ENCODE measurements around the gene KDF1.

KDF1 gene

DNA sequence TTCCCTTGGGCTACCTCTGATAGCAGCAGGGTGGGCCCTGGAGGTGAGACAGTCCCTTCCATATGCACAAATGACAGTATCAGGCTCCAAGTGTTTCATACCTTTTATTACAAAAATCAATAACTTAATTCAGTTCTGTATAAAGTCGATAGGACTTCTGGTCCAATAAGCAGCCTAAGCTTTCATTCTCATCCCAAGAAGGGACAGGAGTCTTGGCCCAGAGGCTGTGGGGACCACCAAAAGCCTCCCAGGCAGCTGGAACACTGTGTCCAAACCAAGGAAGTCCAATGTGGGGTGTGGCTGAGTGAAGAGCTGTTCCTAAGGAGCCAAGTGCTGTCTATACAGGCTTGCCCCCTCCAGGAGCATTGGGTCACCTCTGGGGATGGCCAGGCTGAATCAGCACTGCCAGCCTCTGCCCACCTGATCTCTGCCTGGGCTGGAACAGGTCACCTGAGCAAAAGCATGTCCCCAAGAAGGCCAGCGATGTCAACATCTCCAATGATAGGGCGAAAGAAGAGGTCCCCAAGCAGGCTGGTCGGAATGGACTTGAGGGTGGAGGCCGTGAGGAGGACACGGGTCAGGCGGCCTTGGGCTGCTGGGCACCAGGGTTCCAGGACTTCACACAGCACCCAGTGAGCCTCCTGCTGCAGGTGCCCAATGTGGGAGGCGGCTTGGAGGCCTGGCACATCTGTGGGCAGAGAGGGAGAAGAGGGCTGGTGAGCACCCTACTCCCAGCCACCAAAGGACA, 48.7 kb downstream of the KDF1 start:
- no peak for DNase-seq

DNA sequence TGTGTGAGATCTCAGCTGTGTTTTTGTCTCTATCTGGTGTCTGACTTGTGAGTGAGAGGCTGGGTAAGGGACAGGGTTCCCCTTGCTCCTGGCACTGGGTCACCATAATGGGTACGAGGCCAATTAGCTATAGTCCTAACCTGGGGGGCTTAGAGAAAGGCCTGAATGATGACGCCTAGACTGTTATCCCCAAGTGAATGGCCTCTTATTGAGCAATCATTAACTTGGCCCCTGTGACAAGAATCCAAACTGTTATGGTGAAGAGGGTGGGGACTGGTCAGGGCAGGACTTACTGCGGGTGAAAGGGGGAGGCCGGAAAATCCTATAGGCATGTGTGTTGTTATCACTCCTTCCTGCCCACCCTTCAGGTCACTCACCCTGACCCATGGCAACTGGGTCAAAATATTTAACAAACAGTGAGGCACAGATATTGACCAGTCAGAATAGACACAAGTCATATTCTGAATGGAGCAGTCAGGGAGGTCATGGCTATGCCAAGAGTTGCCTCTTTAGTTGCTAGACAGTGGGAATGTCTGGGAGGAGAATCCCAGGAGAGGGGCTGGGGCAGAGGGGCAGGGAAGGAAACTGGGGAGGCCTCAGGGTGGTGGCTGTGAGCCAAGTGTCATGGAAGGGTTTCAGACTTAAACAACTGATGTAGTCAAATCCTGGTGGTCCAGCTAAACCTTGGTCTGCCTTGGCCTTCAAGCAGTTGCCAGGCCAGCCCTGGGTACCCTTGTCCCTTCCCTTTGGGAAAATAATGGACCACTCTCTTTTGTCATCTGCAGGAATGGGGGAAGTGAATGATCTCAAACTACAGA, 49.7 kb downstream of the KDF1 start:
- DNase-seq = no peak

DNA sequence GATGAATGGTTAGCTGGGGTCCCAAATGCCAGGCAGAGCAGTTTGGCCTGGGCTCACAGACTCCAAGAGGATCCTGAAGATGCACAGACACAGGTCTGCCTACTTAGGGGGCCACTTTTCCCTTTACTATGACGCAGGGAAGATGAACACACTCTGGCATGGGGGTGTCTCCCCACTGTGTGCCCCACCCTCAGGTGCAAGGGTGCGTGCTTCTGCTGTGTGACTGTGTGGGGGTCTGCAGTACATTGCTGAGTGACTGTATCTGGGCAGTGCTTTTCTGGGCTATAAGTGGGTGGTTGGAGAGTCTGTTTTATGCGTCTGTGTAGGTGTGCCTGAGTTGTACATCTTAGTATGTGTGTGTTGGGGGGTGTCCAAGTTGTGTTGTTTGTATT, 50.3 kb downstream of the KDF1 start:
- DNase-seq = no peak

DNA sequence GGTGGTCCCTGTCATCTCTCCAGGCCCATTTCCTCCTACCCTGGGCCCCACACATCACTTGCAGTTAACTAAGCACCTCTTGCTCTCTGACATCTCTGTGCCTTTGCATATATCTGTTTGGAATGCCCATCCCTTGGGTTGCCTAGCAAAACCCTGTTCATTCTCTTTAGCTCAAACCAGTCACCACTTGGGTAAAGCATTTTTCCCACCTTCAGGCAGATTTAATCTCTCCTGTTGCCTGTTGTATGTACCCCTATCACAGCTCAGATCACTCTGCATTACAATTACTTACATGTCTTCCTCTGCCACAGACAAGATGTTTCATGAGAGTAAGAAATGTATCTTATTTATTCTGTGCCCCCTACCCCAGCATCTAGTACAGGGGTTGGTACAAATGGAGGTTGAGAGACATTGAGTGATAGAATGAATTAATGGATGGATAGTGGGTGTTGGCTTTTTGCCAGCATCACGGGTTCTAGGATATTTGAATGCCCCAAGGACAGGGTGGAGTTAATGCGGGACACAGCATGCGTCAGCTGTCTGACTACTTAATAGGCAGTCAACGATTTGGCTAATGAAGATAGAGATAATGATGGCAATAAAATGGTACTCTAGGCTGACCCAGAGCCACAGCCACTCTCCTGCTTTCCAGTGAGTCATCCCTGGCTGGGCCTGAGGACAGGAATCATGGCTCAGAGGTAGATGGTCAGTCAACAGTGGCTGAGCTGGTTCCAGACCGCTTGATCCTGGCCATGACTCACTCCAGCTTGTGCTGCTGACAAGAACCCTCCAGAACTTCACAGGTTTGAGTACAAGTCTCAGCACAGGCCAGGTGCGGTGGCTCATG, 53.0 kb downstream of the KDF1 start:
- DNase-seq = no peak

DNA sequence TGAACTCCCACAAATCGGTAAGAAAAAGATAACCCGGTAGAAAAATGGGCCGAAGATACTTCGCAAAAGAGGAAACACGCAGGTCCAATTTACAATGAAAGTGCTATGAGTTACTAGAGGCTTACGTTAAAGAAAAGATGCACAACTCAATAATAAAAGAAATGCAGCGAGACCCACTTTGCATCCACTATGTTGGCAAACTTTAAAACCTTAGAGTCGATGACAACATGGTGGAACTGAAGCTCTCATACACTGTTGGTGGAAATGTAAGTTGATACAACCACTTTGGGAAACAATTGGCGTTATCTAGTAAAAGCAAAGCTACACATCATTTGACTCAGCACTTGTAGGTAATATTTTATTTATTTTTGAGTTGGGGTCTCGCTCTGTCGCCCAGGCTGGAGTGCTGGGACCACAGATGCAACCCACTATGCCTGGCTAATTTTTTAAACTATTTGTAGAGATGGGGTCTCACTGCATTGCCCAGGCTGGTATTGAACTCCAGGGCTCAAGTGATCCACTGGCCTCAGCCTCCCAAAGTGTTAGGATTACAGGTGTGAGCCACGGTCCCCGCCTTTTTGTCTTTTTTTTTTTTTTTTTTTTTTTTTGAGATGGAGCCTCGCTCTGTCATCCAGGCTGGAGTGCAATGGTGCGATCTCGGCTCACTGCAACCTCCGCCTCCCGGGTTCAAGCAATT, 59.3 kb downstream of the KDF1 start:
- DNase-seq = no peak

DNA sequence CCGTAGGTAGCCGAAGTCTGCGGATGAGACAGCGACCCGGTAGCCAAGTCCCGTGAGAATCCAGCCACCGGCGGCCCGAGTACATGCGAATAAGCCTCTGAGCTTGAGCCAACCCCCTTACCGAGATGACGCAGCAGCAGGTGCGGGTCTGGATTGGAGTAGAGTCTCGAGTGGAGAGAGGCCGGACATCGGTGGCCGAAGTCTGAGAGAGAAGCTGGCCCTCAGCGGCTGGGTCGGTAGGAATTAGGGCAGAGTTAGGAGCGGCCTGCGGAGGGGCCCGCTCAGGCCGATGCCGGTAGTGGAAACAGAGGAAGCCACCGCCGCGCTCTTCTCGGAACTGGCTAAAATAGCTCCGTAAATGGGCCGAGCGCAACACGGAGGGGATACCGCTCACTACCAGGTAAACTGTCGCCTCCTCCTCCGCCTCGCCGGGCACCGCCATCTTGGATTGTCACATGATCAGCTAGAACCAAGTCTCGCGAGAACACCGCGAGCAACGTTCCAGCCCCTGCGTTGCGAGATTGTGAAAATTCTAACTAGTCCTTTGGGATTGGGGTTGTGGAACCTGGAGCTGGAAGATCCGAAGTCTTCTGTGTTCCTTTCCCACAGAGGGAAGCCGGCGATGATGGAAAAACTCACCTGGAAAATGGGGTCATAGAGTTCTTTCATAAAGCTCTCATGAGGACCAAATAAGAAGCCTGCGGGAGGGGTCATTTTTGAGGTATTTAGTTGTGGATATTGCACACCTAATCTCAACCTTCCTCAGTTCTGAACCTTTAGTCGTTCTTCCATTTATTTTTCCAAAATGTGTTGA, 60.1 kb downstream of the KDF1 start, which contains the start of gene GPATCH3:
TSS of gene GPATCH3 (minus strand) at position 467 of the 814 bp plus-strand sequence. CDS start at position 442, 25 bp downstream.
- peak; percentile 91 for DNase-seq

Measured in DMS79 (cell line).